Ectodermal cell (in vitro differentiated cells): ENCODE results near the gene ABCA5.
"Not testable (repeated sequence)": the region's sequence is repeated elsewhere in the genome, so short reads cannot be mapped to it uniquely, and the experiment has no call there.

Experiments
- H3K27ac ChIP-seq: 2 replicates; pipeline ENCODE4 v1.7.0; 2013; ENCODE audit warnings: mild to moderate bottlenecking, low read depth, low read length; ENCODE audit not compliant: insufficient read depth, poor library complexity, severe bottlenecking
- H3K27me3 ChIP-seq: 2 replicates; pipeline ENCODE4 v1.7.0; 2013; ENCODE audit warnings: mild to moderate bottlenecking, low read length; ENCODE audit not compliant: insufficient read depth, control insufficient read depth, poor library complexity, severe bottlenecking
- H3K36me3 ChIP-seq: one replicate; pipeline ENCODE4 v1.7.0; 2013; ENCODE audit warnings: low read length; ENCODE audit not compliant: control insufficient read depth, insufficient read depth
- H3K4me1 ChIP-seq: one replicate; pipeline ENCODE4 v1.7.0; 2013; ENCODE audit warnings: low read length; ENCODE audit not compliant: control insufficient read depth, insufficient read depth
- H3K4me3 ChIP-seq: 2 replicates; pipeline ENCODE4 v1.7.0; 2013; ENCODE audit warnings: low read depth, low read length, control low read depth; ENCODE audit not compliant: insufficient read depth
- H3K9me3 ChIP-seq: 2 replicates; pipeline ENCODE4 v1.7.0; 2013; ENCODE audit warnings: mild to moderate bottlenecking, low read length, moderate library complexity; ENCODE audit not compliant: control insufficient read depth
- WGBS, 2 experiments: methylation state at CpG; one replicate each; pipeline ENCODE4 v1.1.7; 2013; ENCODE audit warnings: missing lambda C conversion rate in 2 of 2; 5-methylcytosine and 5-hydroxymethylcytosine counted together

Gene ABCA5

DNA sequence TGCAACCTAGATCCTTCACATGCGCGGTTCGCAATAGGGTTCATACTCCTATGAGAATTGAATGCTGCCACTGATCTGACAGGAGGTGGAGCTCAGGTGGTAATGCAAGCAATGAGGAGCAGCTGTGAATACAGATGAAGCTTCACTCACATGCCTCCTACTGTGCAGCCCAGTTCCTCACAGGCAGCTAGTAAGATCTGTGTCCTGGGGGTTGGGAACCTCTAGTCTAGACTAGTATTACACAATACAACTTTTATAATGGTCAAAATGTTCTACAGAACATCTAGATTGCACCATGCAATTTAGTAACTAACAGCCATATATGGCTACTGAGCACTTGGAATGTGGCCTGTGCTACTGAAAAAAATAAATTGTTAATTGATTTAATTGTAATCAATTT lies 26.7 kb downstream of the ABCA5 start:
- H3K27ac ChIP-seq = no peak overlapping the region
- no peak overlapping the region for H3K4me3 ChIP-seq
- no peaks in the 10 kb centered on the region for H3K9me3 ChIP-seq
- H3K27me3 ChIP-seq = no peaks in the 10 kb centered on the region
- no peaks in the 10 kb centered on the region for H3K4me1 ChIP-seq
- 92 to 100% methylated on average over 3 of the region's 3 CpGs for WGBS, 2 experiments
- H3K36me3 ChIP-seq = no peaks in the 10 kb centered on the region

- H3K4me1 ChIP-seq, H3K36me3 ChIP-seq, H3K27me3 ChIP-seq, H3K9me3 ChIP-seq, H3K4me3 ChIP-seq, H3K27ac ChIP-seq: not testable (repeated sequence)
- 88 to 90% methylated on average over 2 of the region's 3 CpGs for WGBS, 2 experiments
These were observed 28.7 kb downstream of the ABCA5 start for GRCh38 chr17:69298120-69298722.

DNA sequence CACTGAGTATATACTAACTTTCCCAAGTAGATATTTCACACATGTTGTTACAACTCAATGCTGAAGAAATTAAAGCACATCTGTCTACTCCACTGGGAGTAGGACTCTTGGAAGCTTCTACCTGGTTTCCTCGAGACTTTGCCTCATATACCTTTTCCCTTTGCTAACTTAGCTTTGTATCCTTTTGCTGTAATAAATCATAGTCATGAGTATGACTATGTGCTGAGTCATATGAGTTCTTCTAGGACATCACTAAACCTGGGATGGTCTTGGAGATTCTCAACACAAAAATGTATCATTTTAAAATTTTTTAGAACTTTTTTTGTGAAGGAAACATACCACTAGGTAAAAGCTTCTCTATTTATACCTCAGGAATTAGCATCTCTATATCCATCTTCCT lies 39.8 kb downstream of the ABCA5 start:
- 89 to 100% methylated on average over 1 of the region's 1 CpG for WGBS, 2 experiments
- Histone ChIP-seq H3K36me3 (no peaks in the 10 kb centered on the region), H3K9me3 (no peaks in the 10 kb centered on the region)

GRCh38 chr17:69286257-69286656 lies 40.7 kb downstream of the ABCA5 start:
- no peaks in the 10 kb centered on the region for H3K27me3 ChIP-seq
- no peak overlapping the region for H3K4me3 ChIP-seq
- H3K27ac ChIP-seq = no peak overlapping the region
- H3K36me3 ChIP-seq = no peaks in the 10 kb centered on the region
- H3K9me3 ChIP-seq = no peaks in the 10 kb centered on the region
- H3K4me1 ChIP-seq = no peaks in the 10 kb centered on the region

More for the DNA sequence above, 39.8 kb downstream of the ABCA5 start:
- Histone ChIP-seq H3K27me3 (no peaks in the 10 kb centered on the region), H3K4me1 (no peaks in the 10 kb centered on the region), H3K27ac (no peak overlapping the region), H3K4me3 (no peak overlapping the region)

DNA sequence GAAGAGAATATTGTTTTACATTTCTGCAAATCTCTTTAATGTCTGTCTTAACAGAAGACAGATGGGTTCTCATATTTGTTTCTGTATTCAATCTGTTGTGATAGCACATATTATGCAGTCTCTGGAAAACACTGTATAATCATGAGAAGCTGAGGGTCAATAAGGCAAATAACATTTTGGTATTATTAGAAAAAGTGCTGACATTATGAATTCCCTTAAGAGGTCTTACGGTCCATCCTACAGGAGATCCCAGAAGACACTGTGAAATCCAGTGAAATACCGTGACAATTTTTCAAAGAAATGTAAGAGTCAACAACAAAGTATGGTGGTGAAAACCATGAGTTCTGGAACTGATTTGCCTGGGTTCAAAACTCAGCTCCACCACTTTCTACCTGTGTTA lies 42.3 kb downstream of the ABCA5 start:
- no peaks in the 10 kb centered on the region for H3K27me3 ChIP-seq
- H3K27ac ChIP-seq = no peak overlapping the region
- no peak overlapping the region for H3K4me3 ChIP-seq
- H3K9me3 ChIP-seq = no peaks in the 10 kb centered on the region
- no peaks in the 10 kb centered on the region for H3K4me1 ChIP-seq
- no peaks in the 10 kb centered on the region for H3K36me3 ChIP-seq
- WGBS, 2 experiments = 96 to 98% methylated on average over 2 of the region's 2 CpGs

DNA sequence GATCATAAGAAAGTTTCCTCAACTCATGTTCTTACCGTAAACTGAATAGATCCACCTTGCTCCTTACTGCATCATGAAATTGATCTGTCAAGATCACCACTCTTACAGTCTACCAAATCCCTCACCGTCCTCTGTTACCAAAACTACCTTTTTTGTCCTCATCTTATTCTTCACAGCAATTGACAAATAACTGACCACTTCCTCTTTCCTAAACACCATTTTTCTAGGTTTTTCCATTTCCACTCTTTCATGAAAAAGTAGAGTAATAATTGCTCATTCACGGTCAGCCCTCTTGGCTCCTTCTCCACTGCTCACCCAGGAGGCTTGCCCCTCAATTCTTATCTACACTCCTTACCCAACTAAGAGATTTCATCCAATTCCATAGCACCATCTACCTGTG lies 44.9 kb downstream of the ABCA5 start:
- 92 to 95% methylated on average over 3 of the region's 3 CpGs for WGBS, 2 experiments
- no peaks in the 10 kb centered on the region for H3K27me3 ChIP-seq

GRCh38 chr17:69276279-69276678 lies 50.7 kb downstream of the ABCA5 start:
- H3K9me3 ChIP-seq, H3K4me3 ChIP-seq, H3K36me3 ChIP-seq, H3K27me3 ChIP-seq, H3K27ac ChIP-seq, H3K4me1 ChIP-seq: not testable (repeated sequence)
- 88 to 89% methylated on average over 4 of the region's 4 CpGs for WGBS, 2 experiments

More for the DNA sequence above, 44.9 kb downstream of the ABCA5 start:
- Histone ChIP-seq H3K36me3 (no peaks in the 10 kb centered on the region), H3K9me3 (no peaks in the 10 kb centered on the region), H3K27ac (no peak overlapping the region), H3K4me3 (no peak overlapping the region), H3K4me1 (no peaks in the 10 kb centered on the region)

DNA sequence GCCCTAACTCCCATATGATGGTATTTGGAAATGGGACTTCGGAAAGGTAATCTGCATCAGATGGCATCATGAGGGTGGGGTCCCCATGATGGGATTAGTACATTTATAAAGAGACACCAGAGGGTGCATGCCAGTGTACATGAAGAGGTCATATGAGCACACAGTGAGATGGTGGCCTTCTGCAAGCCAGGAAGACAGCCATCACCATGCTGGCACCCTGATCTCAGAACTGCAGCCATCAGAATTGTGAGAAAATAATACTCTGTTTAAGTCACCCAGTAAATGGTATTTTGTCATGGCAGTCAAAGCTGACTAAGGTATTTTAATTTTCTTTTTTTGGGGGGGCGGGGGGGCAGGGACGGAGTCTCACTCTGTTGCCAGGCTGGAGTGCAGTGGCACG lies 51.2 kb downstream of the ABCA5 start:
- H3K4me1 ChIP-seq = no peaks in the 10 kb centered on the region
- H3K27ac ChIP-seq = no peak overlapping the region
- H3K36me3 ChIP-seq = no peaks in the 10 kb centered on the region
- no peaks in the 10 kb centered on the region for H3K9me3 ChIP-seq
- no peaks in the 10 kb centered on the region for H3K27me3 ChIP-seq
- WGBS, 2 experiments = 91 to 96% methylated on average over 4 of the region's 4 CpGs
- H3K4me3 ChIP-seq = no peak overlapping the region

GRCh38 chr17:69271023-69271422 lies 55.9 kb downstream of the ABCA5 start:
- Histone ChIP-seq H3K4me1 (no peaks in the 10 kb centered on the region), H3K9me3 (no peaks in the 10 kb centered on the region), H3K36me3 (no peaks in the 10 kb centered on the region), H3K27ac (no peak overlapping the region), H3K4me3 (no peak overlapping the region), H3K27me3 (no peaks in the 10 kb centered on the region)
- 89% methylated on average over 7 of the region's 7 CpGs for WGBS, 2 experiments

GRCh38 chr17:69269131-69269998 lies 57.6 kb downstream of the ABCA5 start:
- Histone ChIP-seq H3K27ac (no peak overlapping the region), H3K4me3 (no peak overlapping the region), H3K4me1 (no peaks in the 10 kb centered on the region), H3K27me3 (no peaks in the 10 kb centered on the region), H3K36me3 (no peaks in the 10 kb centered on the region), H3K9me3 (no peaks in the 10 kb centered on the region)
- 91 to 95% methylated on average over 3 to 5 of the region's 6 CpGs for WGBS, 2 experiments
